Measurements from ENCODE around the gene PAK1. TPM values are rescaled to one million over a fixed set of nuclear protein-coding genes. Genes with fewer than 3 reads are reported as not detected.

Gene PAK1
- total RNA-seq: 6.1 and 6.5 TPM in 2 replicates

GRCh38 chr11:77473801-77474683, at the start of gene PAK1:
TSS of gene PAK1 (minus strand) at chr11:77474094. CDS start at chr11:77392520, 81,574 bp downstream.

GRCh38 chr11:77301510-77301909, 172.4 kb downstream of the PAK1 start, which contains the start of gene GDPD4:
TSS of gene GDPD4 (minus strand) at chr11:77301686. CDS start at chr11:77285137, 16,549 bp downstream.

Other genes with a start within 250 kb of the PAK1 start
- not detected in 2 replicates for gene GDPD4, start 172.4 kb downstream of the PAK1 start, total RNA-seq
- gene AQP11, start 115.9 kb upstream of the PAK1 start, total RNA-seq: 0.29 and 0.53 TPM in 2 replicates
- gene CLNS1A, start 163.7 kb upstream of the PAK1 start, total RNA-seq: 138 and 155 TPM in 2 replicates

Measured in thoracic aorta endothelial cell (primary cell).